Esophagus squamous epithelium (tissue), 5 donors: ENCODE measurements around the gene KLF3. TPM values are rescaled to one million over a fixed set of nuclear protein-coding genes. Genes with fewer than 3 reads are reported as not detected.

Source experiments
- DNase-seq: peaks from one replicate; lab custom pipeline; 2025; lab: John Stamatoyannopoulos, UW
- H3K27ac ChIP-seq, 4 donors: fragments of 200-600 bp; sonication (generic); one replicate each; pipeline ENCODE4 v1.5.1; 2016 to 2019; ENCODE audit warnings: mild to moderate bottlenecking in 1 of 4
- H3K27me3 ChIP-seq, 4 donors: fragments of 200-600 bp; sonication (generic); 1 replicate in 3 of 4; 2 replicates in 1 of 4; pipeline versions ENCODE4 v1.5.1 to v1.6.0; 2017 to 2021; ENCODE audit warnings: antibody characterized with exemption in 1 of 4
- H3K36me3 ChIP-seq, 3 donors: fragments of 200-600 bp; sonication (generic); one replicate each; pipeline ENCODE4 v1.5.1; 2016 to 2019
- H3K4me1 ChIP-seq, 3 donors: fragments of 200-600 bp; sonication (generic); one replicate each; pipeline ENCODE4 v1.5.1; 2017 to 2019
- H3K4me3 ChIP-seq, 4 donors: fragments of 200-600 bp; sonication (generic); 1 replicate in 3 of 4; 2 replicates in 1 of 4; pipeline ENCODE4 v1.5.1; 2016 to 2019; ENCODE audit warnings: mild to moderate bottlenecking in 2 of 4, moderate library complexity in 1 of 4
- H3K9me3 ChIP-seq, 3 donors: fragments of 200-600 bp; sonication (generic); one replicate each; pipeline ENCODE4 v1.5.1; 2016 to 2019
- POLR2A ChIP-seq, 4 donors: fragments of 450-650 bp; IDR thresholded peaks; one replicate each; pipeline ENCODE4 v1.6.1; 2017; ENCODE audit warnings: antibody characterized with exemption in 4 of 4, mild to moderate bottlenecking in 4 of 4, moderate library complexity in 3 of 4
- WGBS, 2 donors: methylation state at CpG; one replicate each; pipeline ENCODE4 v1.1.5; 2018; 5-methylcytosine and 5-hydroxymethylcytosine counted together
- intact Hi-C: fragments of 100-400 bp; cut with DNase I; formaldehyde crosslinking; loops from one replicate; pipeline ENCODE4 v1.15.0; 2022
- total RNA-seq, 4 donors: library from RNA; depleted of rRNA; stranded (reverse); fragments of >200 nt; gene quantifications; one replicate each; pipeline ENCODE4 v1.1.0, GENCODE V29; 2016
- TF ChIP-seq, protein P1 (sequence below), 6 experiments: fragments of 450-650 bp in 4 of 6; fragments of 200-600 bp in 2 of 6; sonication (generic) in 2 of 6; IDR thresholded peaks; one replicate each; pipeline ENCODE4 v1.5.1; 2016 to 2019; ENCODE audit warnings: antibody characterized with exemption in 6 of 6, mild to moderate bottlenecking in 4 of 6, moderate library complexity in 4 of 6
- donor health status: DM: yes; HTN: yes; CAD: no.

The KLF3 gene
- total RNA-seq, 4 donors from 2014 or later: 44.2 to 91.4 (median 82.7) TPM

- Histone ChIP-seq H3K4me3 (no peak overlapping the region), H3K9me3 (no peaks in the 10 kb centered on the region), H3K27me3 (no peaks in the 10 kb centered on the region), H3K4me1 (no peaks in the 10 kb centered on the region), H3K36me3 (no peaks in the 10 kb centered on the region), H3K27ac (no peak overlapping the region)
- WGBS, 2 donors: 80 to 81% methylated on average over 8 of the region's 9 CpGs
- no peak for TF ChIP-seq POLR2A (IDR thresholded peaks at IDR 0.05)
- TF ChIP-seq, protein P1, sequence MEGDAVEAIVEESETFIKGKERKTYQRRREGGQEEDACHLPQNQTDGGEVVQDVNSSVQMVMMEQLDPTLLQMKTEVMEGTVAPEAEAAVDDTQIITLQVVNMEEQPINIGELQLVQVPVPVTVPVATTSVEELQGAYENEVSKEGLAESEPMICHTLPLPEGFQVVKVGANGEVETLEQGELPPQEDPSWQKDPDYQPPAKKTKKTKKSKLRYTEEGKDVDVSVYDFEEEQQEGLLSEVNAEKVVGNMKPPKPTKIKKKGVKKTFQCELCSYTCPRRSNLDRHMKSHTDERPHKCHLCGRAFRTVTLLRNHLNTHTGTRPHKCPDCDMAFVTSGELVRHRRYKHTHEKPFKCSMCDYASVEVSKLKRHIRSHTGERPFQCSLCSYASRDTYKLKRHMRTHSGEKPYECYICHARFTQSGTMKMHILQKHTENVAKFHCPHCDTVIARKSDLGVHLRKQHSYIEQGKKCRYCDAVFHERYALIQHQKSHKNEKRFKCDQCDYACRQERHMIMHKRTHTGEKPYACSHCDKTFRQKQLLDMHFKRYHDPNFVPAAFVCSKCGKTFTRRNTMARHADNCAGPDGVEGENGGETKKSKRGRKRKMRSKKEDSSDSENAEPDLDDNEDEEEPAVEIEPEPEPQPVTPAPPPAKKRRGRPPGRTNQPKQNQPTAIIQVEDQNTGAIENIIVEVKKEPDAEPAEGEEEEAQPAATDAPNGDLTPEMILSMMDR (IDR thresholded peaks at IDR 0.05): no peak
- intact Hi-C loops: no loop called here
- no peak for DNase-seq
Observed at GRCh38 chr4:38650133-38650532, 13.9 kb upstream of the KLF3 start.

DNA sequence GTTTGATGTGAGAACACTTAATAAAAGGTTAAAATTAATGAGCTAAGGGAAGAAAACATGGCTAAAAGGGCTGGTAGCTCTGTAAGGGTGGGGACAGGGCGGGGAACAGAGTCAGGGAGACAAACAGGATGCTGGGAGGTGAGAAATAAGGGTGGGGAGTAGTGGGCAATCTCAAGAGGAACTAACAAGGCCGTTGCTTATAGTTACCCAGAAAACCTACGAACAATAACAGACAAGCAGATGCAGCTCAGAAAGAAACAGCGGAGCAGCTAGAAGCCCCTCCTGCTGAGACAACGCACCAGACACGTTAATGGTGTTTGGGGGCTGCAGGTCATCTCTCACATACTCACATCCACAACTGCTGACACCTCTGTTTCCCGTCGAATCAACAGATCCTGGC lies 9.7 kb upstream of the KLF3 start:
- intact Hi-C loops: no loop called here
- TF ChIP-seq, protein P1 (IDR thresholded peaks at IDR 0.05): no peak
- Histone ChIP-seq H3K27ac (no peak overlapping the region), H3K27me3 (no peaks in the 10 kb centered on the region), H3K9me3 (no peaks in the 10 kb centered on the region), H3K4me3 (no peak overlapping the region), H3K36me3 (no peaks in the 10 kb centered on the region), H3K4me1 (no peaks in the 10 kb centered on the region)
- DNase-seq: no peak
- WGBS, 2 donors: 66 to 68% methylated on average over 8 of the region's 8 CpGs

DNA sequence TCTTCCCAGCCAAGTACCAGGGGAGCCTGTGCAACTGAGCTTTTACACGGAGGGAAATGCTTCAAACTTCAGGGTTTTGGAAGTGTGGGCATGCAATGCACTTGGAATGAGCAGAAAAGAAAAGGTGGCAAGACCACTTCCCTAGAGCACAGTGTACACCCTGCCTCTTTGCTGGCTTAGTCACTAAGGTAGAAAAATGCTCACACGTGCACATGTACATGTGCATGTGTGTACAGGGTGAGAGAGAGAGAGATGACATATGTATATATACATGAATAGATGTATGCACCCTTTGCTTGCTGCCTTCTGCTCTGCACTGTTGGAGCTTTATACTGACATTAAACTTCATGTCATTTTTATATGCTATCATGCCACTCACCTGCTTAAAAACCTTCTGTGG lies 7.9 kb upstream of the KLF3 start:
- Histone ChIP-seq H3K36me3 (no peaks in the 10 kb centered on the region), H3K9me3 (no peaks in the 10 kb centered on the region), H3K4me1 (peaks cover 0 to 4% (median 0%) of the 10 kb centered on the region in 3 donors), H3K27ac (no peak overlapping the region), H3K27me3 (no peaks in the 10 kb centered on the region), H3K4me3 (no peak overlapping the region)
- TF ChIP-seq, protein P1 (IDR thresholded peaks at IDR 0.05): no peak
- intact Hi-C loops: no loop called here
- no peak for DNase-seq
- WGBS, 2 donors: 56 to 68% methylated on average over 2 of the region's 2 CpGs

DNA sequence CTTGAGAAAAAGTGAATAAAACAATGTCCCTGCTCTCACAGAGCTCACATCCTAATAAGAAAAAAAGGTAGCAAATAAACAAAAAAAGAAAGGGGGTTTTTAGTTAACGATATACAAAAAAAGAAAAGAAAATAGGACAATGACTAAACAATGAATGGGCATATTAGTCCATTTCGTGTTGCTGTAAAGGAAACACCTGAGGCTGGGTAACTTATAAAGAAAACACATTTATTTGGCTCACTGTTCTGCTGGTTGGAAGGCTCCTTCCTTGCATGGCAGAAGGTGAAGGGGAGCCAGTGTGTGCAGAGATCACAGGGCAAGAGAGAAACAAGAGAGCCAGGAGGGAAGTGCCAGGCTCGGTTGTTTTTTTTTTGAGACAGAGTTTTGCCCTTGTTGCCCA lies 4.7 kb upstream of the KLF3 start:
- TF ChIP-seq, protein P1 (IDR thresholded peaks at IDR 0.05): no peak
- TF ChIP-seq POLR2A (IDR thresholded peaks at IDR 0.05): no peak
- H3K27ac ChIP-seq: no peak overlapping the region

GRCh38 chr4:38660838-38661237 lies 3.2 kb upstream of the KLF3 start:
- Histone ChIP-seq H3K4me3 (no peak overlapping the region), H3K27ac (no peak overlapping the region), H3K9me3 (no peaks in the 10 kb centered on the region), H3K27me3 (no peaks in the 10 kb centered on the region), H3K4me1 (peaks cover 8 to 26% (median 11%) of the 10 kb centered on the region in 3 donors), H3K36me3 (no peaks in the 10 kb centered on the region)
- 87 to 95% methylated on average over 4 of the region's 4 CpGs for WGBS, 2 donors
- no peak for DNase-seq
- TF ChIP-seq POLR2A (IDR thresholded peaks at IDR 0.05): no peak
- TF ChIP-seq, protein P1 (IDR thresholded peaks at IDR 0.05): no peak
- intact Hi-C loops: no loop called here

More for the DNA sequence above, 4.7 kb upstream of the KLF3 start:
- 33 to 47% methylated on average over 3 of the region's 3 CpGs for WGBS, 2 donors
- Histone ChIP-seq H3K4me1 (peaks cover 8 to 20% (median 11%) of the 10 kb centered on the region in 3 donors), H3K27me3 (no peaks in the 10 kb centered on the region), H3K4me3 (no peak overlapping the region), H3K9me3 (no peaks in the 10 kb centered on the region), H3K36me3 (no peaks in the 10 kb centered on the region)
- no peak for DNase-seq
- intact Hi-C loops: no loop called here
